Gastroesophageal sphincter (tissue), 4 donors: ENCODE data around the gene TEFM. TPM values are rescaled to one million over a fixed set of nuclear protein-coding genes. Genes with fewer than 3 reads are reported as not detected.

Experiments
- ATAC-seq: fragments of 150-250 bp; one replicate; pipeline ENCODE4 v1.9.1; 2016; ENCODE audit warnings: mild to moderate bottlenecking, moderate library complexity
- H3K27ac ChIP-seq, 4 donors: fragments of 200-600 bp; sonication (generic) in 3 of 4; 1 replicate in 3 of 4; 2 replicates in 1 of 4; pipeline ENCODE4 v1.5.1; 2016 to 2019
- H3K27me3 ChIP-seq: fragments of 200-600 bp; sonication (generic); one replicate; pipeline ENCODE4 v1.5.1; 2019
- H3K36me3 ChIP-seq, 2 donors: fragments of 200-600 bp; sonication (generic); one replicate each; pipeline ENCODE4 v1.5.1; 2019; ENCODE audit warnings: control low read depth in 1 of 2
- H3K4me1 ChIP-seq, 3 donors: fragments of 200-600 bp; sonication (generic); 1 replicate in 2 of 3; 2 replicates in 1 of 3; pipeline ENCODE4 v1.5.1; 2016 to 2019; ENCODE audit warnings: control low read depth in 2 of 3
- H3K4me3 ChIP-seq, 2 donors: fragments of 200-600 bp; sonication (generic); one replicate each; pipeline ENCODE4 v1.5.1; 2019; ENCODE audit warnings: mild to moderate bottlenecking in 1 of 2, moderate library complexity in 1 of 2
- H3K9me3 ChIP-seq, 3 donors: fragments of 200-600 bp; sonication (generic); one replicate each; pipeline ENCODE4 v1.5.1; 2017 to 2019; ENCODE audit warnings: control low read depth in 2 of 3
- EP300 ChIP-seq: sonication (generic); formaldehyde crosslinking; IDR thresholded peaks from one replicate; pipeline ENCODE4 v1.6.1; 2017; ENCODE audit warnings: antibody characterized with exemption, mild to moderate bottlenecking
- POLR2A ChIP-seq, 2 donors: fragments of 450-650 bp; IDR thresholded peaks; one replicate each; pipeline ENCODE4 v1.6.1; 2017; ENCODE audit warnings: antibody characterized with exemption in 2 of 2, mild to moderate bottlenecking in 2 of 2, moderate library complexity in 1 of 2
- POLR2AphosphoS5 ChIP-seq: sonication (generic); formaldehyde crosslinking; IDR thresholded peaks from one replicate; pipeline ENCODE4 v1.6.1; 2017; ENCODE audit warnings: antibody characterized with exemption
- WGBS, 2 donors: methylation state at CpG; one replicate each; pipeline ENCODE4 v1.1.5; 2018; ENCODE audit warnings: low coverage in 1 of 2; 5-methylcytosine and 5-hydroxymethylcytosine counted together
- total RNA-seq, 4 donors: library from RNA; depleted of rRNA; stranded (reverse); fragments of >200 nt; gene quantifications; one replicate each; pipeline ENCODE4 v1.1.0, GENCODE V29; 2016
- TF ChIP-seq, protein P1 (sequence below), 4 experiments: fragments of 200-600 bp in 2 of 4; fragments of 450-650 bp in 2 of 4; sonication (generic) in 1 of 4; IDR thresholded peaks; one replicate each; pipeline ENCODE4 v1.5.1; 2017 to 2019; ENCODE audit warnings: antibody characterized with exemption in 4 of 4, mild to moderate bottlenecking in 2 of 4, moderate library complexity in 2 of 4

The TEFM gene
- total RNA-seq, 4 donors from 2014 or later = 4.8 to 14.9 (median 7.5) TPM

DNA sequence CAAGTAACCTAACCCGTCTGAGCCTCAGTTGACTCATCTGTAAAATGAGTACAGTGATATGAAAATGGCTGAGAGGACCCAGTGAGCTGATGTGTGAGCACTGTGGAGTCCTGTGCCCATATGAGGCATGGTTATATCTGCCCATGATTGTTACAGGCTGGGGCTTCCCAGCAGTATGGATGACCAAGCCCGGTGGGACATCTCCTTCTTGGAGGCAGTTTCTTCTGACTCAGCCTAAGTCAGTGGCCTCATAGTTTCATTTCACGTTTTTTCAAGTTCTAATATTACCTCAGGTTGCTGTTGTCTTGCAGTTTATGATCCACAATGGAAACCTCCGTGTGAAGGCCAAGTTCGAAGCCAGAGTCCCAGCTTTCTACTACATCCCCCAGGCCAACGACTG lies 20.5 kb upstream of the TEFM start:
- no peak overlapping the region for H3K4me3 ChIP-seq
- no peak overlapping the region for H3K27ac ChIP-seq
- no peaks in the 10 kb centered on the region for H3K9me3 ChIP-seq
- WGBS, 2 donors = 50 to 77% methylated on average over 2 to 5 of the region's 6 CpGs
- H3K27me3 ChIP-seq = peaks cover 67% of the 10 kb centered on the region
- peaks cover 0 to 14% (median 8%) of the 10 kb centered on the region in 3 donors for H3K4me1 ChIP-seq
- ATAC-seq = no peak
- no peaks in the 10 kb centered on the region for H3K36me3 ChIP-seq
- TF ChIP-seq, protein P1, sequence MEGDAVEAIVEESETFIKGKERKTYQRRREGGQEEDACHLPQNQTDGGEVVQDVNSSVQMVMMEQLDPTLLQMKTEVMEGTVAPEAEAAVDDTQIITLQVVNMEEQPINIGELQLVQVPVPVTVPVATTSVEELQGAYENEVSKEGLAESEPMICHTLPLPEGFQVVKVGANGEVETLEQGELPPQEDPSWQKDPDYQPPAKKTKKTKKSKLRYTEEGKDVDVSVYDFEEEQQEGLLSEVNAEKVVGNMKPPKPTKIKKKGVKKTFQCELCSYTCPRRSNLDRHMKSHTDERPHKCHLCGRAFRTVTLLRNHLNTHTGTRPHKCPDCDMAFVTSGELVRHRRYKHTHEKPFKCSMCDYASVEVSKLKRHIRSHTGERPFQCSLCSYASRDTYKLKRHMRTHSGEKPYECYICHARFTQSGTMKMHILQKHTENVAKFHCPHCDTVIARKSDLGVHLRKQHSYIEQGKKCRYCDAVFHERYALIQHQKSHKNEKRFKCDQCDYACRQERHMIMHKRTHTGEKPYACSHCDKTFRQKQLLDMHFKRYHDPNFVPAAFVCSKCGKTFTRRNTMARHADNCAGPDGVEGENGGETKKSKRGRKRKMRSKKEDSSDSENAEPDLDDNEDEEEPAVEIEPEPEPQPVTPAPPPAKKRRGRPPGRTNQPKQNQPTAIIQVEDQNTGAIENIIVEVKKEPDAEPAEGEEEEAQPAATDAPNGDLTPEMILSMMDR (IDR thresholded peaks at IDR 0.05) = no peak
- TF ChIP-seq EP300 (no peak), POLR2A (IDR thresholded peaks at IDR 0.05) (no peak), POLR2AphosphoS5 (no peak)

GRCh38 chr17:30924341-30924740 lies 18.3 kb upstream of the TEFM start:
- Histone ChIP-seq H3K27ac (no peak overlapping the region), H3K4me3 (no peak overlapping the region), H3K36me3 (no peaks in the 10 kb centered on the region), H3K27me3 (peaks cover 73% of the 10 kb centered on the region), H3K4me1 (peaks cover 0 to 16% (median 8%) of the 10 kb centered on the region in 3 donors), H3K9me3 (no peaks in the 10 kb centered on the region)
- no peak for ATAC-seq
- TF ChIP-seq, protein P1 (IDR thresholded peaks at IDR 0.05) = no peak
- no peak for TF ChIP-seq POLR2AphosphoS5
- TF ChIP-seq EP300 = no peak
- TF ChIP-seq POLR2A (IDR thresholded peaks at IDR 0.05) = no peak
- WGBS, 2 donors = 55 to 90% methylated on average over 2 of the region's 2 CpGs

DNA sequence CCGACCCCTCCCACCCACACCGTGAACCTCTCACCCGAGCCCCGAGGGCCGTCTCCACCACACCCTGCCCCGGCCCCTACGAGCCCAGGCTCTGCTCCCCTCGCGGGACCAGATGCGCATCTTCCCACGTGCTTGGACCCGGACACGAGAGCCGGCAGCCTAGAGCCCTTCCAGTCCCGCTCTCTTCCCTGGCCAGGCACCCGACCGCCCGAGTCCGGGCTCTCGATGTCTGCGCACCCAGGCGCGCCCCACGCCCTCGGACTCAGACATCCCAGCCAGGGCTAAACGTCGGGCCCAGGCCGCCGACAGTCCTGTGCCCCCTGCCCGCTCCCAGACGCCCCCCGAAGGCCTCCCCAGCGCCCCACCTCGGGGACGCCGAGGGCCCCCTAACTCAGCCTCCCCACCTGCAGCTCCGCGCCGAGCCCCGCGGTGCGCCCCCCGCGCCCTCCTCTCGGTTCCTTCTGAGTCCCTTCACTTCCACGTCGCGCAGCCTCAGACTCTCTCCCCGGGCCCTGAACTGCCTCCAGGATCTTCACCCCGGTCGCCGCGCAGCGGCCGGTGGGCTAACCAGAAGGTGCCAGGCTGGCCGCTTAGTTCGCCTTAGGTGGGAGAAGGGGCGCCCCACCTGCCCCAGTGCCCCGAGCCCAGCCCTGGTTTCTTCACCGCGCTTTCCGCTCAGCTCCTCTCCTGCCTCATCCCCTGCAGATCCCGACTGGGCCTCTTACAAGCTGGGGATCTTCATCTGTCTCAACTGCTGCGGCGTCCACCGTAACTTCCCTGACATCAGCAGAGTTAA lies 16.4 kb upstream of the TEFM start:
- peaks cover 0 to 16% (median 8%) of the 10 kb centered on the region in 3 donors for H3K4me1 ChIP-seq
- peak; percentile 38 for ATAC-seq
- WGBS, 2 donors = 0 to 20% methylated on average over 1 to 3 of the region's 66 CpGs
- peak overlapping the region; percentile 17 to 63 for H3K4me3 ChIP-seq
- peaks cover 70% of the 10 kb centered on the region for H3K27me3 ChIP-seq
- H3K36me3 ChIP-seq = no peaks in the 10 kb centered on the region
- TF ChIP-seq POLR2AphosphoS5 = no peak
- TF ChIP-seq, protein P1 (IDR thresholded peaks at IDR 0.05) = no peak
- TF ChIP-seq EP300 = no peak
- no peak for TF ChIP-seq POLR2A (IDR thresholded peaks at IDR 0.05)
- peak overlapping the region in 3 of 4 donors; percentile 54 to 72 (median 60) for H3K27ac ChIP-seq
- no peaks in the 10 kb centered on the region for H3K9me3 ChIP-seq

GRCh38 chr17:30921544-30922196 lies 15.6 kb upstream of the TEFM start, which contains the start of gene ADAP2:
ADAP2 (plus strand) TSS chr17:30921945; CDS start chr17:30922015, 70 bp downstream.
- TF ChIP-seq EP300 = no peak
- no peak for TF ChIP-seq POLR2AphosphoS5
- TF ChIP-seq POLR2A (IDR thresholded peaks at IDR 0.05) = peak; percentile 25 to 38
- TF ChIP-seq, protein P1 (IDR thresholded peaks at IDR 0.05) = no peak
- peak within 1 kb of the TSS in 3 of 4 donors; percentile 54 to 72 (median 60) for H3K27ac ChIP-seq

More at GRCh38 chr17:30921544-30922196, 15.6 kb upstream of the TEFM start, which contains the start of gene ADAP2:
- ATAC-seq = peak; percentile 86
- peak within 1 kb of the TSS; percentile 17 to 63 for H3K4me3 ChIP-seq
- no peaks in the 10 kb centered on the region for H3K36me3 ChIP-seq
- H3K27me3 ChIP-seq = peaks cover 62% of the 10 kb centered on the region
- no peaks in the 10 kb centered on the region for H3K9me3 ChIP-seq
- 18 to 19% methylated on average over 5 to 7 of the region's 60 CpGs for WGBS, 2 donors
- peaks cover 0 to 16% (median 8%) of the 10 kb centered on the region in 3 donors for H3K4me1 ChIP-seq
